ENCODE measurements around the gene S100A13. TPM values are rescaled to one million over a fixed set of nuclear protein-coding genes. Genes with fewer than 3 reads are reported as not detected.
A peak's percentile ranks its signal among the peaks of the same experiment; 100 is the strongest.

Gene S100A13
- total RNA-seq, 1 experiment from 2014 or later, result 210 TPM

DNA sequence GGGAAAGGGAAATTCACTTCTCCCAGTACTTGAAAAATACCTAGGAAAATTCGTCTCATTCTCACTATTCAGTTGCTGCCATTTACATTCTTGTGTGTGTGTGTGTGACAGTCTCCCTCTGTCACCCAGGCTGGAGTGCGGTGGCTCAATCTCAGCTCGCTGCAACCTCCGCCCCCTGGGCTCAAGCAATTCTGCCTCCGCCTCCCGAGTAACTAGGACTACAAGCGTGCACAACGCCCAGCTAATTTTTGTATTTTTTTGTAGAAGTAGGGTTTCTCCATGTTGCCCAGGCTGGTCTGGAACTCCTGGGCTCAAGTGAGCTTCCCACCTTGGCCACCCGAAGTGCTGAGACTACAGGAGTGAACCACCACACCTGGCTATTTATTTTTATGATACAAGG, 32.4 kb upstream of the S100A13 start:
- ChIA-PET CTCF (interaction anchor here (0.6 to 2.3 kb wide), 15 partner anchors 10 to 321 kb away, joined by 3 to 18 read pairs (median 6); partner anchors contain the start of genes ILF2 and S100A16), POLR2A (interaction anchor here (0.6 to 5.3 kb wide), 25 partner anchors 10 to 331 kb away, joined by 3 to 72 read pairs (median 6); partner anchors contain the start of genes CHTOP, GATAD2B, ILF2 and INTS3)
- no peaks in the 10 kb centered on the region for H3K9me3 Mint-ChIP-seq (ENCODE audit: unreplicated experiment)
- TF ChIP-seq, protein P1, sequence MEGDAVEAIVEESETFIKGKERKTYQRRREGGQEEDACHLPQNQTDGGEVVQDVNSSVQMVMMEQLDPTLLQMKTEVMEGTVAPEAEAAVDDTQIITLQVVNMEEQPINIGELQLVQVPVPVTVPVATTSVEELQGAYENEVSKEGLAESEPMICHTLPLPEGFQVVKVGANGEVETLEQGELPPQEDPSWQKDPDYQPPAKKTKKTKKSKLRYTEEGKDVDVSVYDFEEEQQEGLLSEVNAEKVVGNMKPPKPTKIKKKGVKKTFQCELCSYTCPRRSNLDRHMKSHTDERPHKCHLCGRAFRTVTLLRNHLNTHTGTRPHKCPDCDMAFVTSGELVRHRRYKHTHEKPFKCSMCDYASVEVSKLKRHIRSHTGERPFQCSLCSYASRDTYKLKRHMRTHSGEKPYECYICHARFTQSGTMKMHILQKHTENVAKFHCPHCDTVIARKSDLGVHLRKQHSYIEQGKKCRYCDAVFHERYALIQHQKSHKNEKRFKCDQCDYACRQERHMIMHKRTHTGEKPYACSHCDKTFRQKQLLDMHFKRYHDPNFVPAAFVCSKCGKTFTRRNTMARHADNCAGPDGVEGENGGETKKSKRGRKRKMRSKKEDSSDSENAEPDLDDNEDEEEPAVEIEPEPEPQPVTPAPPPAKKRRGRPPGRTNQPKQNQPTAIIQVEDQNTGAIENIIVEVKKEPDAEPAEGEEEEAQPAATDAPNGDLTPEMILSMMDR (IDR thresholded peaks at IDR 0.05; ENCODE audit: unreplicated experiment), result no peak
- H3K27ac Mint-ChIP-seq (ENCODE audit: low read depth, unreplicated experiment), result peak overlapping the region; percentile 91
- peaks cover 5% of the 10 kb centered on the region for H3K4me1 Mint-ChIP-seq (ENCODE audit: insufficient read depth, unreplicated experiment)
- peak overlapping the region; percentile 92 for H3K4me3 Mint-ChIP-seq (ENCODE audit: unreplicated experiment)
- intact Hi-C loops (cut with micrococcal nuclease), result loop anchor here (2.0 kb wide), 1 partner anchor 33 kb away; the partner anchor contains the start of gene S100A13
- no peak for DNase-seq (ENCODE audit: unreplicated experiment)
- no TSS peak for BruUV-seq (replicated peaks)
- no peaks in the 10 kb centered on the region for H3K36me3 Mint-ChIP-seq (ENCODE audit: insufficient read depth, unreplicated experiment)
- H3K27me3 Mint-ChIP-seq (ENCODE audit: insufficient read depth, unreplicated experiment), result no peaks in the 10 kb centered on the region

DNA sequence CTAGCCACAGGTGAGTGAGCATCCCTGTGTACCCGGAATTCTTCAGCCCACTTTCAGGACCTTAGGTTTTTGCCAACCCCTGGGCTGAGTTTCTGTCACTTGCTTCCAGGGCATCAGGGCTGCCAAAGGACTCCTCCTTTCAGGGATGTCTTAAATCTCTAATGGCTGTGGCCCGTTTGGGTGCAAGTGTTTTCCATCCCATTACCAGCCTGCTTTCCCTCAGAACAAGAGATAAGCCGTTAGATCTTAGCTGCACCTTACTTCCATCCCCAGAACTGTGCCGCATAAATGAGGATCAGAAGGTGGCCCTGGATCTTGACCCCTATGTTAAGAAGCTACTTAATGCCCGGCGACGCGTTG, 31.9 kb upstream of the S100A13 start:
- Mint-ChIP-seq H3K4me1 (ENCODE audit: insufficient read depth, unreplicated experiment) (peaks cover 5% of the 10 kb centered on the region), H3K36me3 (ENCODE audit: insufficient read depth, unreplicated experiment) (no peaks in the 10 kb centered on the region), H3K4me3 (ENCODE audit: unreplicated experiment) (peak overlapping the region; percentile 92), H3K9me3 (ENCODE audit: unreplicated experiment) (no peaks in the 10 kb centered on the region), H3K27ac (ENCODE audit: low read depth, unreplicated experiment) (peak overlapping the region; percentile 91), H3K27me3 (ENCODE audit: insufficient read depth, unreplicated experiment) (no peaks in the 10 kb centered on the region)
- POLR2A ChIA-PET, result interaction anchor here (0.6 to 5.3 kb wide), 28 partner anchors 10 to 332 kb away, joined by 3 to 72 read pairs (median 6); partner anchors contain the start of genes CHTOP, GATAD2B, ILF2 and INTS3
- intact Hi-C loops (cut with micrococcal nuclease), result loop anchor here (2.0 kb wide), 1 partner anchor 32 kb away; the partner anchor contains the start of gene S100A13
- DNase-seq (ENCODE audit: unreplicated experiment), result no peak
- TF ChIP-seq, protein P1 (IDR thresholded peaks at IDR 0.05; ENCODE audit: unreplicated experiment), result no peak
- CTCF ChIA-PET, result interaction anchor here (0.6 to 2.3 kb wide), 17 partner anchors 11 to 1719 kb away, joined by 3 to 18 read pairs (median 4); partner anchors contain the start of genes ILF2, S100A13 and S100A16
- no TSS peak for BruUV-seq (replicated peaks)

DNA sequence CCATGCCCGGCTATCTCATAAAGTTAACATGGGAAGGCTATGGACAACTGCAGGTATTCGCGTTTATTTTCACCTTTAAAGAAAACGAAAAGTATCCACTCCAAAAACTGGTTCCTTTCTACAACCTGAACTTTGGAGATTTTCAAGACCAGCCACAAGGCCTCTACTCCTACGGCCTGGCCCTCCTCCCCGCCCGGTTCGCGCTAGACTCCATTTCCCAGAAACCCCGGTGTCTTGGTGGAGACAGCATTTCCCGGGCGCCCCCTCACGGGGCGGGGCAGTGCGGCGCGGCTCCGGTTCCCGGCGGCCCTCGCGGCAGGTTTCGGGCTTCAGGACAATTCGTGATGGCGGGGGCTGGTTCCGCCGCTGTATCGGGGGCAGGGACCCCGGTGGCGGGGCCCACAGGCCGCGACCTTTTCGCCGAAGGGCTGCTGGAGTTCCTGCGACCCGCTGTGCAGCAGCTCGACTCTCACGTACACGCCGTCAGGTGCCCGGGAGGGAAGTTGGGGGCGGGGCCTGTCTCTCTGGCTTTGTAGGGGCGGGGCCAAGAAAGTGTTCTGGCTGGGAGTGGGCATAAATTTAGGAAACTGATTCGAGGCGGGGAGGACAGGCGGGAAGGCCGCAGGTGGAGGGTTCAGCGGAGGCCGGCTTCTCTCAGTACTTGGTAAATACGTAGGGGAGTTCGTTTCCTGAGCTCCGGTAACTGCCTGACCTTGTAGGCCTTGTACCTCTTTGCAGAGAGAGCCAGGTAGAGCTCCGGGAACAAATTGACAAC, 31.3 kb upstream of the S100A13 start, which contains the start of gene SNAPIN:
TSS of gene SNAPIN (plus strand) at position 304 of the 775 bp plus-strand sequence. CDS start at position 345, 41 bp downstream.
- Mint-ChIP-seq H3K4me1 (ENCODE audit: insufficient read depth, unreplicated experiment) (peaks cover 5% of the 10 kb centered on the region), H3K9me3 (ENCODE audit: unreplicated experiment) (no peaks in the 10 kb centered on the region), H3K27ac (ENCODE audit: low read depth, unreplicated experiment) (peak within 1 kb of the TSS; percentile 91), H3K36me3 (ENCODE audit: insufficient read depth, unreplicated experiment) (no peaks in the 10 kb centered on the region), H3K27me3 (ENCODE audit: insufficient read depth, unreplicated experiment) (no peaks in the 10 kb centered on the region), H3K4me3 (ENCODE audit: unreplicated experiment) (peak within 1 kb of the TSS; percentile 92)
- TSS peak; percentile 65 for BruUV-seq (replicated peaks)
- intact Hi-C loops (cut with micrococcal nuclease), result loop anchor here (1.0 to 2.0 kb wide), 3 partner anchors 32 to 90 kb away; partner anchors contain the start of gene S100A13
- TF ChIP-seq, protein P1 (IDR thresholded peaks at IDR 0.05; ENCODE audit: unreplicated experiment), result no peak
- peak; percentile 95 for DNase-seq (ENCODE audit: unreplicated experiment)
- ChIA-PET POLR2A (interaction anchor here (0.7 to 5.3 kb wide), 24 partner anchors 10 to 332 kb away, joined by 3 to 72 read pairs (median 6); partner anchors contain the start of genes CHTOP, ILF2, INTS3 and JTB), CTCF (interaction anchor here (0.6 to 2.3 kb wide), 14 partner anchors 12 to 1718 kb away, joined by 3 to 18 read pairs (median 5); partner anchors contain the start of genes ILF2, S100A13 and S100A16)

DNA sequence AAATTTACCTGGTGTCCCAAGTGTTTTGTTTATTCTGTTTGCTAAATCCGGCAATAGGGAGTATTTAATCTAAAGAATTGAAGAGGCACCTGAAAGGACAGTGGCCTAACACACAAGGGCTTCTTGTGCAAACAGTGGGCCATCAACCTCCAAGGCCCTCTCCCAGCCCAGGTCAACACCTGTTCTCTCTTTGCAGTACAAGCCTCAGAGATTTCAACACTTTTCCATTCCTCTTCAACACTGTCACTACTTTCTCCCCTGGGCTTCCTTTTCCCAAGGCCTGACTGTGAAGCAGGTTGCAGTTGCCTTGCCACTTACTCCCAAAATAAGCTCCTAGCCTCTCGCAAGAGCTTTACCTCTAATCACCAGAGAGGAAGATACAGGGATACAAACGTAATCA, 28.0 kb upstream of the S100A13 start:
- H3K4me3 Mint-ChIP-seq (ENCODE audit: unreplicated experiment), result no peak overlapping the region
- no peak for DNase-seq (ENCODE audit: unreplicated experiment)
- H3K9me3 Mint-ChIP-seq (ENCODE audit: unreplicated experiment), result no peaks in the 10 kb centered on the region
- no TSS peak for BruUV-seq (replicated peaks)
- H3K27me3 Mint-ChIP-seq (ENCODE audit: insufficient read depth, unreplicated experiment), result no peaks in the 10 kb centered on the region
- TF ChIP-seq, protein P1 (IDR thresholded peaks at IDR 0.05; ENCODE audit: unreplicated experiment), result no peak
- no peaks in the 10 kb centered on the region for H3K36me3 Mint-ChIP-seq (ENCODE audit: insufficient read depth, unreplicated experiment)
- CTCF ChIA-PET, result interaction anchor here (0.6 to 1.0 kb wide), 4 partner anchors 111 to 312 kb away, joined by 3 to 5 read pairs (median 4); partner anchors contain the start of gene GATAD2B
- peaks cover 13% of the 10 kb centered on the region for H3K4me1 Mint-ChIP-seq (ENCODE audit: insufficient read depth, unreplicated experiment)
- intact Hi-C loops (cut with micrococcal nuclease), result no loop called here
- POLR2A ChIA-PET, result interaction anchor here (0.5 to 46.1 kb wide), 6 partner anchors 12 to 339 kb away, joined by 3 to 1272 read pairs (median 3); partner anchors contain the start of genes CHTOP, S100A1, S100A13 and S100A14
- no peak overlapping the region for H3K27ac Mint-ChIP-seq (ENCODE audit: low read depth, unreplicated experiment)
